Activated effector memory CD4-positive, alpha-beta T cell treated with Interleukin-2 at 50 U/mL for 16 hours (primary cell): ENCODE measurements around the gene TAF8.
"Not testable (repeated sequence)": the region's sequence is repeated elsewhere in the genome, so short reads cannot be mapped to it uniquely, and the experiment has no call there.

Experiments used
- DNase-seq: peaks from one replicate; pipeline ENCODE4 v3.0.0-alpha.2; 2020

Gene TAF8, protein sequence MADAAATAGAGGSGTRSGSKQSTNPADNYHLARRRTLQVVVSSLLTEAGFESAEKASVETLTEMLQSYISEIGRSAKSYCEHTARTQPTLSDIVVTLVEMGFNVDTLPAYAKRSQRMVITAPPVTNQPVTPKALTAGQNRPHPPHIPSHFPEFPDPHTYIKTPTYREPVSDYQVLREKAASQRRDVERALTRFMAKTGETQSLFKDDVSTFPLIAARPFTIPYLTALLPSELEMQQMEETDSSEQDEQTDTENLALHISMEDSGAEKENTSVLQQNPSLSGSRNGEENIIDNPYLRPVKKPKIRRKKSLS

DNA sequence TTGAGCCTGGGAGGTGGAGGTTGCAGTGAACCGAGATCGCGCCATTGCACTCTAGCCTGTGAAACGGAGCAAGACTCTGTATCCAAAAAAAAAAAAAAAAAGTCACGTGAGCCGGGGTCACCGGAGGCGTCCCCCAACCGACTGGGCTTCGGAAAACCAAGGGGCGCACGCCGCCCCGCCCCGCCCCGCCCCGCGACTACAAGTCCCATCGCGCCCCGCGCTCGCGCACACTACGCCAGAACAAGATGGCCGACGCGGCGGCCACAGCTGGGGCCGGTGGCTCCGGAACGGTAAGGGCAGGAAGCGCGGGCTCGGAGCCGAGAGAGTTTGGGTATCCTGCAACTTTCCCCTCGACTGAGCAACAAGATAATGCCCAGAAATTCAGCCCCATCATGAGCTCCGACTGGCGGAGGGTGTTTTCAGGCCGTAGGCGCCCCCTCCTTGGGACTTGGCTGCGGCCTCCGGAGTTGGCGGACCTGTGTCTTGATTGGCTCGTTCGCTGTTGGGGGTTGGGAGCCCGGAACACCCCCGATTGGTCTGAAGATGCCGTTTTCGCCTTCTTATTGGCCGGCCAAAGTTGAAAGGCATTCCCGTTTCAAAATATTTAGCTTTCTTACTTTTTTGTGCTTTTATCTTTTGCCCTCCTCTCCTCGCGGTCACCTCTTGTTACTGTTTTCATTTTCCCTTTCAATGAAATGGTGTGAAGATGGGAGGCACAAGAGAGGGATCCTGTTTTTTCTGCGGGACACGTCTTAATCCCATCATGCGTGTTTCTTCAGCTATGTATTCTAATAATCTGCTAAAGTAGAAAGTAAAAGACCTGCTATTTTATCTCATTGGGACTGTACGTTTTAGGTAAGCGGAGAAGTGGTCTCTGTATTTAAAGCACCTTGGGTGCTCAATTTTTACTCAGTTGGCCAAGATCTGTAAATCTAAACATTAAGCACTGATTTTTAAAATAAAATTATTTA is at the start of gene TAF8:
Gene TAF8 (plus strand): TSS at position 228 of the 971 bp plus-strand sequence. CDS start 18 bp downstream, at position 246.
- peak; percentile 82 for DNase-seq

DNA sequence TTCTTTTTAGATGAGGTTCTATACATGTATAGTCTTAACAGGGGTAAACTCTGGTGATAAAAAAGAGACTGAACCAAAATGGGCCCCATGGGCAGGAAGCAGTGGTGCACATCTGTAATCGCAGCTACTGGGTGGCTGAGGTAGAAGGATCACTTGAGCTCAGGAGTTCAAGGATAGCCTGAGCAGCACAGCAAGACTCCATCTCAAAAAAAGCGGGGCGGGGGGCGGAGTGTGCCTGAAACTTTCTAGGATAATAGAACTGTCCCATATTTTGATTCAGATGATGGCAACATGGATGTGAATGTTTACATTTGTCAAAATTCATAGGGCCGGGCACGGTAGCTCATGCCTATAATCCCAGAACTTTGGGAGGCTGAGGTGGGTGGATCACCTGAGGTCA is 48.8 kb upstream of the TAF8 start:
- DNase-seq, result no peak

DNA sequence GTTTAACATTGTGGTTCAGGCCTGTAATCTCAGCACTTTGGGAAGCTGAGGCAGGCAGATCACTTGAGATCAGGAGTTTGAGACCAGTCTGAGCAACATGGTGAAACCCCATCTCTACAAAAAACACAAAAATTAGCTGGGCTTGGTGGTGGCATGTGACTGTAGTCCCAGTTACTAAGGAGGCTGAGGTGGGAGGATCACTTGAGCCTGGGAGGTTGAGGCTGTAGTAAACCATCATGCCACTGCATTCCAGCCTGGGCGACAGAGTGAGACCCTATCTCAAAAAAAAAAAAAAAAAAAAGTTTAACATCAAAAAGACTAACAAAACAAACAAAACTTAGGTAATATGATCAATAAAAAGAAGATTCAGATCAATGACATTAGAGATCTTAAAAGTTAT is 46.7 kb upstream of the TAF8 start:
- DNase-seq, result not testable (repeated sequence)

DNA sequence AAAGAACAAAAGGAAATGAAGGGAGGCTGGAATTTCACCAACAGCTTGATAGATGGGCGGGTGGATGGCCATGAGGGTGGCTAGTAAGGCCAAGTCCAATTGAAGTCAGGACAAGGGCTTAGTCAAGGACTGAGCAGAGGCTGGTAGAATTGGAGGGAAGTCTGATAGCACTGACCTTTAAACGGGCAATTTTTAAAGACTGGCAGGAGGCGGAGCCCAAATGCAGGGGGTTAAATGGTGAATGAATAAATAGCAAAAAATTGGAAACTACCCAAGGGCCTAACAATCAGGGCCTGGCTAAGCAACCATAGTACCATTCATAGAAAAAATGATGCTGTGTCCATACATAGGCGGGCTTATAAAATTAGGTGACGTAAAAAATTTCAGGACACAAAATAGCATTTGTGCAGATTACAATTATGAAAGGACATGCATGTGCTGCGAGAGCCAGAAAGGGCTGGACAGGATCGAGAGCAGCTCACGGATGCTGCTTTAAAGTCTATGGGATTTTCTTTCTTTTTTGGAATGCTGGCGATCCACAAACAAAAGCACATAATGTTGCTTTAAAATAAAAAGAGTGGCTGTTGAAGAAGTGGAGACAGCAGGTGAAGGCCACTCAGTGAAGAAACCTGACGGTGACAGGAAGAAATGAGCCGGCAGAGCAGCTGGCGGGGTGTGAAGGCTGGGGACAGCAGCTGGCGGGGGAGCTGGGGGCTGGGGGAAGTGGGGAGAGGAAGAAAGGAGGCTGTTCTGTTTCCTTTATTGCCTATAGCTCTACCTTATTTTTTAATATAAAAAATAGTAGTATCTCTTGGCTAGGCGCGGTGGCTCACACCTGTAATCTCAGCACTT is 42.8 kb upstream of the TAF8 start:
- DNase-seq, result no peak

DNA sequence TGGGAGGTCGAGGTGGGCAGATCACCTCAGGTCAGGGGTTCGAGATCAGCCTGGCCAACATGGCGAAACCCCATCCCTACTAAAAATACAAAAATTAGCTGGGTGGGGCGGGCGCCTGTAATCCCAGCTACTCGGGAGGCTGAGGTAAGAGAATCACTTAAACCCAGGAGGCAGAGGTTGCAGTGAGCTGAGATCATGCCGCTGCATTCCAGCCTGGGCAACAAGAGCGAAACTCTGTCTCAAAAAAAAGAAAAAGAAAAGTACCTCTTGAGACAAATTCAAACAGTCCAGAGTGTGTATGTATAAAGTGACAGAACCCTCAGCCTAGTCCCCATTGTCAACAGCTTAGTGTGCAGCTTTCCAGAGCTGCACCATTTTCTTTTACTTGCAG is 42.2 kb upstream of the TAF8 start:
- DNase-seq, result not testable (repeated sequence)

DNA sequence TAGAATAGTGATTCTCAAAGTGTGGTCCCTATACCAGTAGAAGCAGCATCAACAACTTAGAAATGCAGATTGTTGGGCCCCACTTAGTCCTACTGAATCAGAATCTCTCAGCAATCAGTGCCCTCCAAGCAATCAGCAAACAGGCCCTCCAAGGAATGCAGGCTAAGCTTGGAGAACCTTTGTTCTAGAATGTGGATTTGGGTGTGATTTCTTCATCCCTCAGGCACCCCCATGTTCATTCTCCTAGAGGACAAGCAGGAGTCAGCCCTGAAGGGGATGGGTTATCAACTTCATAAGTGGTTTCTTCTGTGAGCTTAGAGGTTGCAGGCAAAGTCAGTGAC is 40.5 kb upstream of the TAF8 start:
- no peak for DNase-seq

DNA sequence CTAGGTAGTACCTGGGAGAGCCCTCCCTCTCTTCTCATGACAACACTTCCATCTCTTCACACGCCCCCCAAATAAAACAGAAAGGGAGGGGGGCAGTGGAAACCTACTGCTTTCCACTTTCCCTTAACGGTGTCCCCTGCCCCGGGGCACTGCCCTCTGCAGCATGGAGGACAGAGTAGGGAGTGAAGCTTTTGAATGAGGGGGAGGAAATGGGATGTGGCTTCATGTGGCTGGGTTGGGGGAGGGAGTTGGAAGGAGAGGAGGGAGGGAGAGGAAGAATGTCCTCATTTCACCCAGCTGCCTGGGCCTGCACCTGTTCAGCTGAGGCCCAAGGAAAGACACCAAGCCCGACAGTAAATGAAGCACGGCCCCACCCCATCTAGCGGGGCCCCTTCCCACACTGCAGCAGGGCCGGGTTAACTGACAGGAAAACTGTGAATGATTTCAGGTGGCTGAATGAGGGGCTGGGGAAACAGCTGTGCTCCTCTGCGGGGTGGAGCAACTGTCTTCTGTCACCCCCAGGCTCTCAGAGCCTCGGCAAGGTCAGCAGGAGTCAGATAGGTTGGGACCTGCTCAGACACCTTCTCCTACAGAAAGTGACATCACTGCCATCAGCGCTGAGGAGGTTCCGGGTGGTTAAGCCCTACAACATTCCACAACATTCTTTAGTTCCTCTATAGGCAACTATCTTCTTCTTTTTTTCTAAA is 40.0 kb upstream of the TAF8 start:
- DNase-seq, result no peak

DNA sequence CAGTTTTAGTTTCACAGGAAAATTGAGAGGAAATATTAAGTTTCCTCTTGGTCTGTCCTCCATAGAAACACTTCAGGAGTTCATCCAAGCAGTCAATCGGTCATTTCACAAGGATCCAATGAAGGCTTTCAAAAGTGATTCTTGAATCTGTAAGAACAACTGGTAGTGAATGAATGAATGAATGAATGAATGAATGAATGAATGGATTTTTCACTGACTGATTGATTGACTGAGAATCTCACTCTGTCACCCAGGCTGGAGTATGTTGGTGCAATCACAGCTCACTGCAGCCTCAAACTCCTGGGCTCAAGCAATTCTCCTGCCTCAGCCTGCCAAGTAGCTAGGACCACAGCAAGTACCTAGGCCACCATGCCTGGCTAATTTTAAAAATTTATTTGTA is 39.4 kb upstream of the TAF8 start:
- no peak for DNase-seq

DNA sequence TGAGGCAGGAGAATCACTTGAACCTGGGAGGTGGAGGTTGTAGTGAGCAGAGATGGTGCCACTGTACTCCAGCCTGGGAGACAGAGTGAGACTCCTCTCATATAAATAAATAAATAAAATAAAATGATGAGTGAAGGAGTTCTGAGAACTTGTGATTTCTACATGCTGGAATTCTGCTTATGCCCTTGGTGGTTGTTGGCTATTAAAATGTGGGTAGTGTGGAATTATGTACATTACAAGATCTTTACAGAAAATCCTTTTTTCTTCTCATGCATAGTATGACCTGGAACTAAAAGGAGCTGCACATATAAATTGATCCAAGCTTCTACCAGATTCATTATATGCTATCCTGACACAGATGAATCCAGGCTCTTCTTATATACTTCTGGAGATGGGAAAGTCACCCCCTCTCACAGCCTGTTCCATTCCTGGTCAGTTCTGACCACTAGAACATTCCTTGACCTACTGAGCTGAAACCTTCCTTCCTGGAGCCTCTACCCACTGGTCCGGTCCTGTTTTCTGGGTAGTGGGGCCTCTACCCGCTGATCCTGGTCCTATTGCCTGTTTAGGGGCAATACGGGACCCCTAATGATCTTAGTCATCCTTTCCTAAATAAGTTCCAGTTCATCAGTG is 37.7 kb upstream of the TAF8 start:
- DNase-seq, result no peak

DNA sequence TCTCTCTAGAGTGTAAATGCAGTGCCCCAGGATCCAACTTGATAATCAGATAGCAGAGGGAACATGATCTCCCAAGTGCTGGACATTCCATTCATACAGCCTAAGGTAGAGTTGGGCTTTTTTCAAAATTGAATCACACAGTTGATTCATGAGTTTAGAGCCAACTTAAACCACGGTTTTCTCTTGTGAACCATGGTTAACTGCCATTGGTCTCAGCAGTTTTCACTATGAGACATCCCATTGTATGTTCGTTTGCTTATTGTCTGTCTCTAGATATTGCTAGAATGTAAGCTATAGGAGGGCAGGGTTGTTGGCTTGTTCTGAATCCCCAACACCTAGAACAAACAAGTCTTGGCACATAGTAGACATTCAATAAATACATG is 37.2 kb upstream of the TAF8 start:
- DNase-seq, result no peak

DNA sequence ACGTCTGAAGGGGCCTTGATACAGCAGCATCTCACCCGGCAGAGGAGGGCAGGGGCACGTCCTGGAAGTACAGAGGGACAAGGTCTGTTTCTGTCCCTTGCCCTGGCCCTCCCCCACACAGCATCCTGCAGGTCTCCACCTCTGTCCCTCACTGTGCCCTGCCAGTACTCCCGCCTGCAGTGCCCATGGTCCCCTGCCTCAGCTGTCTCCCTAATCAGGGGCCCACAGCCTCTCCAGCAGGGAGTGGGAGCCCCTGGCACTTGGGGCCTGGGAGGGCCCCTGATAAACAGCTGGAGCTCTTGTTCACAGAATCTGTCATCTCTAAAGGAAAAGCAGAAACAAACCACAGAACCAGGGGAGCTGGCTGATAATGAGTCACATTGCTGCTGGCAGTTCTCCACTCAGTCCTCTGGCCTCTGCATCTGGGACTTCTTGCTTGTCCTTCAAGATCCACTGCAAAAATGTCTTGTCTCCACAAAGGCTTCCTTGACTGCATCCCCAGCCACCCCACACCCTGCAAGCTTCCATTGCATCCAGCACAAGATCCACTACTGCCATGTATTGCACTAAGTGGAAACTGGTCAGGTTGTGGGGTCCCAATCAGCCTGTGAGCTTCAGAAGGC is 33.2 kb upstream of the TAF8 start:
- no peak for DNase-seq

DNA sequence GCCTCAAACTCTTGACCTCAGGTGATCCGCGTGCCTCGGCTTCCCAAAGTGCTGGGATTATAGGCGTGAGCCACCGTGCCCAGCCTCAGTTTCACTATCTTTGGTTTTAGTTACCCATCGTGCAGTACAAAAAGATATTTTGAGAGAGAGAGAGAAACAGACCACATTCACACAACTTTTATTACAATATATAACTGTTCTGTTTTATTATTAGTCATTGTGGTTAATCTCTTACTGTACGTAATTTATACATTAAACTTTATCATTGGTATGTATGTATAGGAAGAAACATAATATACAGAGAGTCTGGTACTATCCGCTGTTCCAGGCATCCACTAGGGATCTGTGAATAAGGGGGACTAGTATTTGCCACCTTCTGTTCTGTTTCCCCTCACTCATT is 29.4 kb upstream of the TAF8 start:
- DNase-seq, result no peak

DNA sequence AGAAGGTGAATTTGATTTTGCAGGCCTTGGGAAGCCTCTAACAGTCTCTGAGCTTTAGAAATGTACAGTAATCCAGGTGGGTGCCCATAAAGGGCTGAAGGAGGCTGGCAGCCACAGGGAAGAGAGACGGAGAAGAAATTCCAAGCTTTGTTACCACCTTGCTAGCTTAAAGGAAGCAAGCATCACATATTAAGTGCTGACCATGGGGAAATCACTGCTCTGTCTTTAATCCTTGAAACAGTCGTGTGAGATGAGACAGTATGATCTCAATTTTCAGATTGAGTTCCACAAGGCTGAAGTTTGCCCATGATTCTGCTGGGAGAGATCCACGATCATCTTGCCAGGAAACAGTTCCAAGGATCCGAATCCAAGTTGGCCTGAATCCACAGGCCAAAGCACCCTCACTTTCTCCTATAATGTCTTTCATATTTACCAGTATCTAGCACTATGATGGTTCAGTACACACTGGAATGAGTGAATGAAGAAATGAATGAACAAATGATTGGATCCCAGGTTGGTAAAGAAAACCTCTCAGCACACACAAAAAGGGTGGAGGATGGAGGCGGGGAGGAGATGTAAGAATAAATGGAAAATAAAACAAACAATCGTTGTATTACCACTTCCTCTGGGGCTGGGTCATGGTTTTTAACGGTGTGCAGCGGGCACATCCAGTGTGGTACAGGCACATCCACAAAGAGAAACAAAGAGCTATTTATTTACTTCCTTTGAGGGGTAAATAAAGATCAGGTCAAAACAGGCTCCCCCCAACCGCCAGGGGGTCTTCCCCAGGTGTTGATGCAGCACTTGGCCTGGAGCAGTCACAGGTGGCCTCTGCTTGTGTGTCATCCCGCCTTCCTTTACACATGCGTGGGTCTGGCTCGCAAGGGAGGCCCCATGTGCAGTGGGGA is 28.2 kb upstream of the TAF8 start:
- peak; percentile 48 for DNase-seq

DNA sequence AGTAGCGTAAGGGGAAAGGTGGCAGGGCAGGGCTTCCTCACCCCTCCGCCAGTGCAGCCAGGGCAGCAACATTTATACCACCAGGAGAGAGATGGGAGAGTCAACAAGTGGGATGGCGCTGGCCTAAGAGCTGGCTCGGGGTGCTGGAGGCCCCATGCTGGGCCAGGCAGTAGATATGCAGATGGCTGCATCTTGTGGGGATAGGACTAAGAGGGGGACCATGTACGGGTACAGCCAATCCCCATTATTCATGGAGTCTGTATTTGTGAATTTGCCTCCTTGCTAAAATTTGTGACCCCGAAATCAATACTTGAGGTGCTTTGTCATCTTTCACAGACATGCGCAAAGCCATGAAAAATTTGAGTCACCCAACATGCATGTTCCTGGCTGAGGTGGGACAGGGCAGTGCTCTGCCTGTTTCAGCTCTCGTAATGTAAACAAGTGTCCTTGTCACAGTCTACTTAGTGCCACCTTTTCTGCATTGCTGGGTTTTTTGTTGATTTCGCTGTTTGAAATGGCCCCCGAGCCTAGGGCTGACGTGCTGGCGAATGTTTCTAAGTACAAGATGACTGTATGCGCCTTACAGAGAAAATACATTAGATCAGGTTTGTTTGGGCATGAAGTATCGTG is 27.5 kb upstream of the TAF8 start:
- DNase-seq, result no peak

DNA sequence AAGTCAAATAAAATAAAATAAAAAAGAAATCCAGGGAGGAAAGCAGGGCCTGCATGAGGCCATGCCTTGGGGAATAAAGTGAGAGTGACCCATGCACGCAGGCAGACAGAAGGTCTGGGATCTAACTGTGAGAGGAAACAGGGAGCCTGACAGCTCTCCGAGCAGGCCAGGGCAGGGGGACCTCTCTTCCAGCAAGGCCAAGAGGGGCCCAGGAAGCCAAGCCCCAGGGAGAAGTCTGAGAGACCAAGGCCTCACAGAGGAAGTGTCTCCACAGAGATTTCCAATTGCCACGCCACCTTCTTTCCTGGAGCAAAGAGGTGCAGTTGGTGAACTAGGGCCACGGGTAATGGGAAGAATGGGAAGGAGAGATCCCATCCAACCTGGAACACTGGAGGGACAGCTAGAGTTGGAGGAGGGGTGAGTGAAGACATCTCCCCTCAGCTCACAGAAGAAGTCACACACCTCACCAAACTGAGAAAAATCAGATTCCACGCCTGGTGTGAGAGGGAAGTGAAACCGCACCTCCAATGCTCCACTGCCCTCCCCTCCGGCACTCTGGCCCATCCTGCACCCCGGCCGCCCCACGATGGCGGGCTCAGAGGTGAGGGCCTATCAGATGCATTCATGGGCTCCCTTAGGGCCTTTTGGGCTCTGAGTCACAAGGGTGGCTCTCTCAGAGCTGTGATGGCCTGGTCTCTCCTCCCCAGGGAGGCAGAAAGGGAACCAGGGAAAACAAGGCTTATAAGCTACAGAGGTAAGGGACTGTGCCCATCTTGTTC is 25.1 kb upstream of the TAF8 start:
- no peak for DNase-seq

DNA sequence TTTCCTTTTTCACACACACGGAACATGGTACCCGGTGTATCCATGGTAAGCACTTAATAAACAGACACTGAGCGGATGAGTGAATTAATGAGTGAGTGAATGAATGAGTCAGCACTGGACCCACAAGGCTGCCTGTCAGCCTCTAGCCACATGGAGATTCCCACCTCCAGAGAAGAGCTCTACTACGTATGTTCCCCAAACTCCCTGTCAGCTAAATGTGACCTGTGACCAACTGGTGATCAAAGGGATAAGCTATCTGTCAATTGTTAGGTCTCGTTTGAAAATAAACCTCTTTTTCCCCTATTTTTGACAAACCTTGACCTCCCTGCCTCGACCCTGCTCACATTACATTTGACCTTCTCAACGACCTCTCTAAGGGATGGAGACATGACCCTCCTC is 24.5 kb upstream of the TAF8 start:
- no peak for DNase-seq

DNA sequence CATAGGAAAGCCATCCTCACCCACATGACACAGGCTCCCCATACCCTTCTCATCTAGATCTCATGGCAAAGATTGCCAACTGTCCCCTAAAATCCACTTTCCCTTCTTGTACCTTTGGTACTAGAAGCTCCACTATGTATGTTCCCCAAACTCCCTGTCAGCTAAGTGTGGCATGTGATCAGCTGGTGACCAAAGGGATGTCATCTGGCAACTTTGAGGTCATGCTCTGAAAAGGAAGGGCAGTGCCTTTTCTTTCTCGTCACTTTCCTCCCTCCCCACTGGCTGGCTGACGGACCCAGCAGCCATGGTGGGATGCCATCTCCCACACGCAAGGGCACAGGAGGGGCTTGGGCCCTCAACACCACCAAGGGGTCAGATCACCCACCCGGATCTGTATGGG is 23.8 kb upstream of the TAF8 start:
- no peak for DNase-seq

DNA sequence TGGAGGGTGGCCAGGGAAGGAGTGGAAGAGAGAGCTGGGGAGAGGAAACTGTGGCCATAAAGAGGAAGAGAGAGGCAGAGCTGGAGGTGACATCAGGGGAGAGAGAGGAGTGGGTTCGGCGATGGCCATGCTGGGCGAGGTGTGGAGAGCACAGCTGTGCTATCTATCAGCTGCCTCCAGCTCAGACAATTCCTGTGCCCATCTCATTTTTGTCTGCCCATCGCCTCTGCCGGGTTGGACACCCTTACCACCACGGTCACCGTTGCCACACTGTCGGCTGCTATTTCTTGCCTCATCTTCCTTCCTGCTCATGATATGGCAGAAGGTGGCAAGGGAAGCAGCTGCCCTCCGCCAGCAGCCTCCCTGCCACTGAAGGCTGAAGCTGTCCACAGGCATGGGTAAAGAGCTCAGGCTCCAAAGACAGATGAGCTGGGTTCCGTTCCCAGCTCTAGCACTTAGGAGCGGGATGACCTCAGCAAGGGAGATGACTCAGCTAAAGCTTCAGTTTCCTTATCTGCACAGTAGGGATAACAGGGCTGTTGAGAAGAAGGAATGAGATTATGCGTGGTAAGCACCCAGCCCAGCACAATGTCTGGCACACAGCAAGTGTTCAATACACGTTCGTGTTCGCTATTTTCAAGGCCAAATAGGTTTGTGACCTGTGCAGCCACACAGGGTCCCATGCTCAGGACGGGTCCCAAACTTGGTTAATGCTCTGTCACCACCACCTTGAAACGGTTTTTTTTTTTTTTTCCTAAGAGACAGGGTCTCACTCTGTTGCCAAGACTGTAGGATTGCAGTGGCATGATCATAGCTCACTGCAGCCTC is 21.9 kb upstream of the TAF8 start:
- DNase-seq, result no peak
